ENCODE data around the gene AZIN2. TPM values are rescaled to one million over a fixed set of nuclear protein-coding genes. Genes with fewer than 3 reads are reported as not detected.

AZIN2 gene
- total and polyA plus RNA-seq, 10 of the 15 experiments (the other 5 are each of a cell fraction or from before 2014, with no cell fraction given), result 0.02 to 0.85 (median 0.23) TPM

- no peak for TF ChIP-seq PRDM15 (CRISPR knock-in tag; IDR thresholded peaks at IDR 0.05)
- no peak for TF ChIP-seq TARDBP (IDR thresholded peaks at IDR 0.05; ENCODE audit: borderline replicate concordance)
- peak; percentile 76 for TF ChIP-seq POLR2AphosphoS5 (IDR thresholded peaks at IDR 0.05; ENCODE audit: low read length)
- TF ChIP-seq NR2C2 (IDR thresholded peaks at IDR 0.05; ENCODE audit: borderline replicate concordance, control insufficient read depth, insufficient read length, low read depth), result no peak
- peak; percentile 88 for TF ChIP-seq YY1 (IDR thresholded peaks at IDR 0.05; ENCODE audit: low read depth, low read length)
- TF ChIP-seq JUNB (IDR thresholded peaks at IDR 0.05), result no peak
- TF ChIP-seq RUNX3 (IDR thresholded peaks at IDR 0.05; ENCODE audit: low read length), result peak; percentile 28; the same call in 1 of the 2 replicates
- TF ChIP-seq SP1 (IDR thresholded peaks at IDR 0.05; ENCODE audit: low read depth, low read length), result peak; percentile 99
- no peak for TF ChIP-seq STAT3 (IDR thresholded peaks at IDR 0.05; ENCODE audit: low read depth, low read length)
- peak; percentile 95 for TF ChIP-seq RB1 (IDR thresholded peaks at IDR 0.05; ENCODE audit: borderline replicate concordance)
- no peak for TF ChIP-seq ZNF384 (IDR thresholded peaks at IDR 0.05; ENCODE audit: borderline replicate concordance, low read depth, low read length)
- TF ChIP-seq IRF5 (IDR thresholded peaks at IDR 0.05; ENCODE audit: borderline replicate concordance), result 0 out of 2 replicates have a peak, but pooled peaks have one; percentile 15
- peak; percentile 88 for TF ChIP-seq MXI1 (IDR thresholded peaks at IDR 0.05; ENCODE audit: low read depth, low read length)
- no peak for TF ChIP-seq REST (IDR thresholded peaks at IDR 0.05; ENCODE audit: low read depth, low read length)
- TF ChIP-seq NBN (IDR thresholded peaks at IDR 0.05), result 0 out of 2 replicates have a peak, but pooled peaks have one; percentile 50
- TF ChIP-seq SMC3 (IDR thresholded peaks at IDR 0.05; ENCODE audit: borderline replicate concordance, low read length), result no peak
- TF ChIP-seq ZZZ3 (IDR thresholded peaks at IDR 0.05; ENCODE audit: control insufficient read depth, insufficient read length, low read depth), result no peak
- TF ChIP-seq EGR1 (IDR thresholded peaks at IDR 0.05; ENCODE audit: borderline replicate concordance in 1 of 2, low read depth in 2 of 2, low read length in 2 of 2), result peak; percentile 25 to 90; a peak in 2 of 3 replicates
- peak; percentile 70; the same call in 1 of the 2 replicates for TF ChIP-seq LARP7 (IDR thresholded peaks at IDR 0.05)
- TF ChIP-seq FOS (IDR thresholded peaks at IDR 0.05; ENCODE audit: borderline replicate concordance, extremely low read depth, insufficient read length), result peak; percentile 94
Measured at GRCh38 chr1:33036526-33037503, 44.1 kb upstream of the AZIN2 start, which contains the start of gene AK2 (continued).
